Parathyroid adenoma (tissue), 2 donors: ENCODE results near the gene FBXO47.

ENCODE experiments used
- H2AFZ ChIP-seq: fragments of 300-600 bp; sonication (generic); one replicate; pipeline ENCODE4 v1.7.0; 2017; ENCODE audit warnings: antibody characterized with exemption, mild to moderate bottlenecking
- H3K27ac ChIP-seq: fragments of 300-600 bp; sonication (generic); one replicate; pipeline ENCODE4 v1.7.0; 2017
- H3K27me3 ChIP-seq: fragments of 300-600 bp; sonication (generic); one replicate; pipeline ENCODE4 v1.7.0; 2017; ENCODE audit warnings: low read length; ENCODE audit not compliant: control insufficient read depth, insufficient read depth
- H3K36me3 ChIP-seq: fragments of 300-600 bp; sonication (generic); one replicate; pipeline ENCODE4 v1.7.0; 2017; ENCODE audit warnings: low read length; ENCODE audit not compliant: control insufficient read depth, insufficient read depth
- H3K4me1 ChIP-seq: fragments of 300-600 bp; sonication (generic); one replicate; pipeline ENCODE4 v1.7.0; 2017; ENCODE audit warnings: control low read depth
- H3K4me2 ChIP-seq: fragments of 300-600 bp; sonication (generic); one replicate; pipeline ENCODE4 v1.7.0; 2017; ENCODE audit warnings: low read length
- H3K4me3 ChIP-seq: fragments of 300-600 bp; sonication (generic); one replicate; pipeline ENCODE4 v1.7.0; 2017; ENCODE audit warnings: low read depth, low read length
- H3K79me2 ChIP-seq: fragments of 300-600 bp; sonication (generic); one replicate; pipeline ENCODE4 v1.7.0; 2017; ENCODE audit warnings: control low read depth
- H3K9ac ChIP-seq: fragments of 300-600 bp; sonication (generic); one replicate; pipeline ENCODE4 v1.7.0; 2017; ENCODE audit warnings: mild to moderate bottlenecking
- H3K9me3 ChIP-seq: fragments of 300-600 bp; sonication (generic); one replicate; pipeline ENCODE4 v1.7.0; 2017; ENCODE audit warnings: low read length; ENCODE audit not compliant: control insufficient read depth
- CTCF ChIP-seq: fragments of 300-600 bp; sonication (generic); IDR thresholded peaks from one replicate; pipeline ENCODE4 v1.7.0; 2017; ENCODE audit warnings: antibody characterized with exemption, mild to moderate bottlenecking
- donor health status: primary hyperparathyroidism.

The FBXO47 gene

GRCh38 chr17:39014044-39014794, 47.0 kb upstream of the FBXO47 start:
- no peaks in the 10 kb centered on the region for H3K36me3 ChIP-seq
- no peak overlapping the region for H3K4me2 ChIP-seq
- H3K9ac ChIP-seq = no peak overlapping the region
- H3K4me3 ChIP-seq = no peak overlapping the region
- no peak overlapping the region for H3K27ac ChIP-seq
- no peaks in the 10 kb centered on the region for H3K79me2 ChIP-seq
- no peaks in the 10 kb centered on the region for H3K27me3 ChIP-seq
- no peak overlapping the region for H2AFZ ChIP-seq
- H3K4me1 ChIP-seq = no peaks in the 10 kb centered on the region
- TF ChIP-seq CTCF = no peak
- no peaks in the 10 kb centered on the region for H3K9me3 ChIP-seq

DNA sequence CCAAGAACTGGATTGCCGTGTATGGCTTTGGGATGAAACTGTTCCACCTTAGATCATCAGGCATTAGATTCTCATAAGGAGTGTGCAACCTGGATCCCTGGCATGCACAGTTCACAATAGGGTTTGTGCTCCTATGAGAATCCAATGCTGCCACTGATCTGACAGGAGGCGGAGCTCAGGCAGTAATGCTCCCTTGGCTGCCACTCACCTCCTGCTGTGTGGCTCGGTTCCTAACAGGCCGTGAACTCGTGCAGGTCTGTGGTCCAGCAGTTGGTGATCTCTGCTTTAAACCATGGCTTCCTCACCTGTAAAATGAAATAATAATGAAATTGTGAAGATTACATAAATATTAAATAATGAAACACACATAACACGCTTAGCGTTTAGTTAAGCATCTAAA, 45.5 kb upstream of the FBXO47 start:
- no peak for TF ChIP-seq CTCF
- H2AFZ ChIP-seq = no peak overlapping the region

DNA sequence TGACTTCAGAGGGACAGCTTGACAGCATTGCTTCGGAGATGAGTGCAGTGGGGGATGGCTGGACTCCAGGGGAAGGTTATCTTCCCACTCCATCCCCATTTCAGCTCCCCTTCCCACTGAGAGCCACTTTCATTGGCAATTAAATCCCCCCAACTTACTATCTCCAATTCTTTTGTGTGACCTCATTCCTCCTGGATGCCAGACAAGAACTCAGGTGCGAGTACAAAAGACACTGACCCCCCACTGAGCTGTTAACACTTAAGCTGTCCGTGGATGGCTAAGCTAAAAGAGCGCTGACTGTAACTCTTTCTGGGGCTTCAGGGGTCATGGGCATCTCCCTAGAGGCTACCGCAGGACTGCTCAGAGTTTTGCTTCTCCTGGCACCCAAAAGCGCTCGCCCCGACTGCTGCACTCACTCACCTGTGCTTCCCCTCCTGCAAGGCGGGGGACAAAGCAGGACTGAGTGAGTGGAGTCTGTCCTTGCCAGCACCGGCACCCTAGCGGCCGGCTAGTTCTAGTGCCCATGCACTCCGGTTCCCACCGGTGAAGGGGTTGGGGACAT, 44.8 kb upstream of the FBXO47 start:
- no peak overlapping the region for H3K4me3 ChIP-seq
- H3K9me3 ChIP-seq = no peaks in the 10 kb centered on the region
- H3K4me2 ChIP-seq = no peak overlapping the region
- H3K9ac ChIP-seq = no peak overlapping the region
- no peaks in the 10 kb centered on the region for H3K27me3 ChIP-seq
- no peaks in the 10 kb centered on the region for H3K4me1 ChIP-seq
- no peaks in the 10 kb centered on the region for H3K79me2 ChIP-seq
- H3K27ac ChIP-seq = no peak overlapping the region
- no peak overlapping the region for H2AFZ ChIP-seq
- TF ChIP-seq CTCF = no peak
- no peaks in the 10 kb centered on the region for H3K36me3 ChIP-seq

More for the DNA sequence above, 45.5 kb upstream of the FBXO47 start:
- H3K9ac ChIP-seq = no peak overlapping the region
- no peak overlapping the region for H3K4me3 ChIP-seq
- no peak overlapping the region for H3K27ac ChIP-seq
- no peaks in the 10 kb centered on the region for H3K9me3 ChIP-seq
- H3K27me3 ChIP-seq = no peaks in the 10 kb centered on the region
- H3K36me3 ChIP-seq = no peaks in the 10 kb centered on the region
- no peaks in the 10 kb centered on the region for H3K4me1 ChIP-seq
- no peaks in the 10 kb centered on the region for H3K79me2 ChIP-seq
- no peak overlapping the region for H3K4me2 ChIP-seq

DNA sequence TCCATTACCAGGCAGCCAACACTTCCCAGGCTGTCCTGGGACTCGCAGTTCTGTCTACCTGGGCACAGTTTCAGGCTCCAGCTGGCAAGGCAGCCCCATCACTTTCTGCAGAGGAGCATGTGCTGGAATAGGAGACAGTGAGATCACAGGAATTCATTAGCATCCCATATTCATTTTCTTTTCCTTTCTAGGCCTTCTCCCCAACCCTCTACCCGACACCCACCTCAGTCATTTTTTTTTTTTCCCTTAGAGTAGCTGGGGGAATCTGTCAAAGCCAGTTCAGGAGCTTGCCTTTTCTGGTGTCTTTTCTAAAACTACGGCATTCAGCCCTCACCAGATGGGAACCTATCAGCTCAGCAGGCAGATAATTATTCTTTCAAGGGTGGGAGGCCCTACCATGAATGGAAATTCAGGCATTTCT, 42.4 kb upstream of the FBXO47 start:
- no peak overlapping the region for H3K4me2 ChIP-seq
- no peak overlapping the region for H2AFZ ChIP-seq
- no peak overlapping the region for H3K4me3 ChIP-seq
- H3K36me3 ChIP-seq = no peaks in the 10 kb centered on the region
- no peaks in the 10 kb centered on the region for H3K79me2 ChIP-seq
- no peak overlapping the region for H3K27ac ChIP-seq
- no peak overlapping the region for H3K9ac ChIP-seq
- H3K4me1 ChIP-seq = no peaks in the 10 kb centered on the region
- no peaks in the 10 kb centered on the region for H3K27me3 ChIP-seq
- TF ChIP-seq CTCF = no peak
- H3K9me3 ChIP-seq = no peaks in the 10 kb centered on the region

DNA sequence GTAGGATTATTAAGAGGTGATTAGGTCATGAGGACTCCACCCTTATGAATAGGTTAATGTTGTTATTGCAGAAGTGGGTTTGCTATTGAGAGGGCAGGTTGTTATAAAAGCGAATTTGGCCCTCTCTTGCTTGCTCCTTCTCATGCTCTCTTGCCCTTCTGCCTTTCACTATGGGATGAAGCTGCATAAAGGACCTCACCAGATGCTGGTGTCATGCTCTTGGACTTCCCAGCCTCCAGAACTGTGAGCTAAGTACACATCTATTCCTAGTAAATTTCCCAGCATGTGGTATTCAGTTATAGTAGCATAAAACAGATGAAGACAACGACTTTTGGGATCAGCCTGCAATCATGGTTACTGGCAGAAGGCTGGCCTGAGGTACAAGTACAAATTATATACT, 41.4 kb upstream of the FBXO47 start:
- H3K9ac ChIP-seq = no peak overlapping the region
- H2AFZ ChIP-seq = no peak overlapping the region
- H3K36me3 ChIP-seq = no peaks in the 10 kb centered on the region
- no peaks in the 10 kb centered on the region for H3K79me2 ChIP-seq
- no peak overlapping the region for H3K4me2 ChIP-seq
- H3K27me3 ChIP-seq = no peaks in the 10 kb centered on the region
- H3K4me1 ChIP-seq = no peaks in the 10 kb centered on the region
- no peaks in the 10 kb centered on the region for H3K9me3 ChIP-seq
- TF ChIP-seq CTCF = no peak
- no peak overlapping the region for H3K27ac ChIP-seq
- H3K4me3 ChIP-seq = no peak overlapping the region
